Astrocyte of the hippocampus (primary cell): Measurements from ENCODE around the gene PIGC.
A peak's percentile ranks its signal among the peaks of the same experiment; 100 is the strongest.

ENCODE experiments used
- DNase-seq: peaks from one replicate; pipeline ENCODE4 v3.0.0; 2011; ENCODE audit warnings: low read depth, low spot score

PIGC gene

DNA sequence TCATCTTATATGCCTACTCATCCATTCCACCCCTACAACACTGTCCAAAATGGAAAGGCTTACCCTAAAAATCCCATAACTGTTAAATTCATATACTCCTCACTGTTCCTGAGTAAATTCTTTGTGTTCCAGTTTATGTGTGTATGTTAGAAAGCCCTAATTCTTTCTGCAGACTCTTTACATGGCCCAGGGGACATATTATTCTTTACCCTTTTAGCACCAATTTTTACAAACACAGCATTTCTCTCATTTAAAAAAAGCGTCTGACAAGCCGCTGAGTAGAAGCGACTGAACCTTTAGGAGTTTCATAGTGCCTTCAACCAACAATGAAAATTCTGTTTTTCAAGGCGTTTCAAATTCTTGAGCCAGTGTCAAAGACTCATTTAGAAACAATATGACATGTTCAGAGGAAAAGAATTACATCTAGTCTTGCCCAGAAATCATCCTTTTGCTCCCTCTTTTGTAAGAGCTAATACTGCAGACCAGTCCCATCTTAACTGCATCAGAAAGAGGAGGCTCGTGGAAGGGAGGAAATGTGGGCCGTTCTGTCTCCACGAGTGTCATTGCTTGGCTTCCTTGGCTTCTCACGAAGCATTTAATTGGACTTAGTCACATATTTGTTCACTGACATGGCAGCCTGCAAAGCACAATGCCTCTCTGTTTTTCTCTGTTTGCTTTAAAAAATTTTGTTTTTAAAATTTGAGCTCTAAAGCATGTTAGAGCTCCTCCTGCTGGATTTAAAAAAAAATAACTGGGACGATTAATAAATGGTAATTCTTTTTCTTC, 44.7 kb downstream of the PIGC start:
- DNase-seq = peak; percentile 94

DNA sequence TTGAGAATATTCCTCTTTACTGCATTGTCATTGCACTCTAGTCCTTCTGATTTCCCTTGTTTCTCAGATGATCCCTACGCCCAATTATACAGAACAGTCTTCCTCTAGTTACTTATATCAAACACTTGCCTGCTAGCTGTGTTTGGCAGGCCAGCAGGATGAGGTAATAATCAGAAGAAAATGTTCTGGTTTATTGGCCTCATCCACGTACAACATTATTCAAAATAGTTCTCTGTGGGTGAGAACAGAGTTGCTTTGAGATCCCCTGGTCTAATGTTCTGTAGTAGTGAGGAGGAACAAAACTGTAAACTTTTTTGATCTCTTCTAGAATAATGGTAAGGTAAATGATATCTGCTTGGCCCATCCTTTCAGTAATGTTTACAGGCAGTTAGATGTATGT, 45.7 kb downstream of the PIGC start:
- peak; percentile 55 for DNase-seq

DNA sequence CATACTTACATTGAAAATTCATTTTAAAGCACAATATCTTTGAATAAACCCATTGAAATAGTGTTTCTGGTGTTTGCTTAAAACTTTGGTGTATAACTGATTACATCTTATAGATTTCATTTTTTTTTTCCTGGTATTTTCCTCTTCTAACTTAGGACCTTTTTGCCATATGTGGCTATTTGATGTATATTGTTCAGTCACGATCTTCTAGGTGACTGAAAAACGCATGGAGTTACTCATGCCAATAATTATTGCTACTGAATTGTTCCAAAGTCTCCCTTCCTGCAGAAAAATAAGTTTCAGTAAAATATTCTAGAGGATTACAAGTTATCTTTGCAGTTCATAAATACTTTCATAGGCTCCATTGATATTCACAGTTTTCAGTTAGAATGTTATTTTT, 46.2 kb downstream of the PIGC start:
- DNase-seq = no peak

DNA sequence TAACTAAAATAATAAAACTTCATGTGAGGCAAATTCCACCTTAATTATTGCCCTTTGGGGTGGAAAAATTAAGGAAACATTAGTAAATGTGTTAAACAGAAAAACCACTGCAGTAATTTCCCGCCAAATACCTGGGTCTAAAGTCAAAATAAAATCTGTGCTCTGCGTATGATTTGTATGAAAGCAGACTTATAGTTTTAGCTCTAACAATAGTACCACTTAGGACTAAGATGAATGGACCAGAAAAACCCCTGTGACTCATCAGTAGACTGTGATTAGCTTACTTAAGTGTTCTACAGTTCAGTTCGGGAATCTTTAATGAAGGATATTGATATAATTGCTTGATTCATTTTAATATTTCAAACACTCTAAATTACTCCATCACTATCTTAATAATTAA, 46.6 kb downstream of the PIGC start:
- DNase-seq = peak; percentile 59

DNA sequence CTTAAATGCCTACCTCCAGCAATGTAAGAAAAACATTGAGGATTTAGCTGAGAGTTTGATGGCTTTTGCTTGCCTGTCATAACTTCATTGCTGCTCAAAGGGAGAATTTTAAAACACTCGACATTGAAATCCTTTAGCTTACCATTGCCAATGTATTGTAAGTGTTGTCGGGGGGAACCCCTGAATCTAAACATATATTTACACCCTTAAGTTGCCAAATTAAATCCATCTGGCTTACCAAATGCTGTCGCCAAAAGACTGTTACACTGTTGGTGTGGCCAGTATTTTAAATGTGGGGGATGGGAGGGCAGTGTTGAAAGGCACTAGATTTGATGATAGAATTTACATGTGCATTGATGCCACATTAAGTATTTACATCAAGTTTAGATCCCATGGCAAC, 48.3 kb downstream of the PIGC start:
- DNase-seq = no peak

DNA sequence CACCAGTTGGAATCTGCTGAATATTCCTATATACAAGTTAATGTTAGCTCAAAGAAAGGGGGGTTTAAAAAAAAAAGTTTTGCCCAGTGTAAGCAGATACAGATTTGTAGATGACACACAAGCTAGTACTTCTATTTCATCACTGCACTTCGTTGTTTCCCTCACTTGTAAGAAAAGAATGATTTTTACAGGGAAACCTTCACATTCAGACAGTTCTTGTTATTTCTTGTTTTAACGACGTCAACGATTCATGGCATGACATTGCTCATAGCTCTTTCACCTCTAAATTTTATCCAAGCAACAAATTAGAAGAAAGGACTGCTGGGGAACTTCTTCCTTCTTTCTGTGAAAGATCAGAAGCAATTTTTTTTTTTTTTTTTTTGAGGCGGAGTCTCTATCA, 49.1 kb downstream of the PIGC start:
- DNase-seq = no peak

DNA sequence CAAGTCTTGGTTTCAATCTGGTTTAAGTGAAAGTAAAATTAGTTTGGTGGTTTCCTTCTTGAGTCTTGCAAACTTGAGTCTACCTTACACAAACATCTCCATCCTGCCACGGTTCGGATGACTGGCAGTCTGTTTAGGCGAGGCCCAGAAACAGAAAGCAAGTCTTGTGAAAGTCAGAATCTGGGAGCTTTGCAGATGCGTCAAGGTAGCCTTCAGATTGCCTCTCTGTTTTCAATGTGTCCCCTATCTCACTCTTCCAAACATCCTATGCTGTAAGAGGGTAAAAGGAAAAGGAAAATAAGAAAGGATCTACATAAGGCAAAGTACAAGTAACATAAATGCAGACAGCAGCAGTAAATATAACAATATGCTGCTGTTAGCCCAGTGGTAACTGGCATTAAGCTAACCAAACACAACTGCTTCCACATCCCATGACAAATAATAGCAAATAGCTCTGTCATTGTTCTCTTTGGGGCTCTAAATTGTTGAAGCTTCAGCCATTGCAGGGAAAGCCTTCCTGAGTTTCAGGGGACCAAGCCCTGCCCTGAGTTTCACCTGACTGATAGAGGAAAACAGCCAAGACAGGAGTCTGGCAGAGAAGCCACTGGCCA, 49.6 kb downstream of the PIGC start:
- peak; percentile 16 for DNase-seq

DNA sequence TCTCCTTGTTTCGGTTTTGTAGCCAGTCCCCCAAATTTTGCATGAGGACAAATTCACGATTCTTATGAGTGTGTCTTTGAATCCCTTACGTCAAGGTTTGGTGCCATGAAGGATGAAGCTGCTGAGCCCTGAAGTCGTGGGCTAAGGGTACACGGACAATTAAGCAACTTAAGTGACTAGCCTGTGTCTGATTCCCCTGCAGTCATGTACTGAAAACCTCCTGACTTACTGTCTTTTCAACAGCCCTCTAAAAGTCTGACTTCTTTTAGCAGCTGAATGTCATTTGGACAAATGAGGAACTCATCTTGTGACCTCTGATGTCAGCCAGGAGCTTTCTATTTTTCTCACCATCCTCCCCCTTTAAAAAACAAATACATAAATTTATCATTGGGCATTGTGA, 50.5 kb downstream of the PIGC start:
- DNase-seq = no peak

DNA sequence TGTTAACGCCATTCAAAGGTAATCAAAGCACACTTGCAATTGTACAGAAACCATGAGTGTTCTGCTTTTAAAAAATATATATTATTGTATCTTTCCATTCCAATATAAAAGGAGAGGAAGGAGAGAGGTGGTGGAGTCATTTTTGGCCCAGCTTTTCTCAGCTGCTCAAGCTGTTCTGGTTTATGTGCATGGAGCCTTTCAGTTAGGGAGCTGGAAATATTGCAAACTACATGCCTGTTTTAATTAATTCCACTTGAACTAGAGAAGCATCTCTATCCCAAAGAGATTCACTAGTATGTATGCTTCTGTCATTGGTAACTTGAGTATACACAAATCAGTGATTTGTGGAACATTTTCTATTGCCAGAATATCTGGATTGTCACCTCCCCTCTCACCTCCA, 51.9 kb downstream of the PIGC start:
- DNase-seq = no peak
